ENCODE results near the gene STARD5.

- TF ChIP-seq, protein P1, sequence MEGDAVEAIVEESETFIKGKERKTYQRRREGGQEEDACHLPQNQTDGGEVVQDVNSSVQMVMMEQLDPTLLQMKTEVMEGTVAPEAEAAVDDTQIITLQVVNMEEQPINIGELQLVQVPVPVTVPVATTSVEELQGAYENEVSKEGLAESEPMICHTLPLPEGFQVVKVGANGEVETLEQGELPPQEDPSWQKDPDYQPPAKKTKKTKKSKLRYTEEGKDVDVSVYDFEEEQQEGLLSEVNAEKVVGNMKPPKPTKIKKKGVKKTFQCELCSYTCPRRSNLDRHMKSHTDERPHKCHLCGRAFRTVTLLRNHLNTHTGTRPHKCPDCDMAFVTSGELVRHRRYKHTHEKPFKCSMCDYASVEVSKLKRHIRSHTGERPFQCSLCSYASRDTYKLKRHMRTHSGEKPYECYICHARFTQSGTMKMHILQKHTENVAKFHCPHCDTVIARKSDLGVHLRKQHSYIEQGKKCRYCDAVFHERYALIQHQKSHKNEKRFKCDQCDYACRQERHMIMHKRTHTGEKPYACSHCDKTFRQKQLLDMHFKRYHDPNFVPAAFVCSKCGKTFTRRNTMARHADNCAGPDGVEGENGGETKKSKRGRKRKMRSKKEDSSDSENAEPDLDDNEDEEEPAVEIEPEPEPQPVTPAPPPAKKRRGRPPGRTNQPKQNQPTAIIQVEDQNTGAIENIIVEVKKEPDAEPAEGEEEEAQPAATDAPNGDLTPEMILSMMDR (conservative IDR thresholded peaks at IDR 0.05): no peak
- TF ChIP-seq ZFX (IDR thresholded peaks at IDR 0.05): no peak
Observed at GRCh38 chr15:81297147-81297572, 26.8 kb downstream of the STARD5 start.

Measured in C4-2B (cell line).